ENCODE results near the gene KCNN3. TPM values are rescaled to one million over a fixed set of nuclear protein-coding genes. Genes with fewer than 3 reads are reported as not detected.

The KCNN3 gene
- total and polyA plus RNA-seq, 4 donors = 0.47 to 4.9 (median 1.9) TPM

DNA sequence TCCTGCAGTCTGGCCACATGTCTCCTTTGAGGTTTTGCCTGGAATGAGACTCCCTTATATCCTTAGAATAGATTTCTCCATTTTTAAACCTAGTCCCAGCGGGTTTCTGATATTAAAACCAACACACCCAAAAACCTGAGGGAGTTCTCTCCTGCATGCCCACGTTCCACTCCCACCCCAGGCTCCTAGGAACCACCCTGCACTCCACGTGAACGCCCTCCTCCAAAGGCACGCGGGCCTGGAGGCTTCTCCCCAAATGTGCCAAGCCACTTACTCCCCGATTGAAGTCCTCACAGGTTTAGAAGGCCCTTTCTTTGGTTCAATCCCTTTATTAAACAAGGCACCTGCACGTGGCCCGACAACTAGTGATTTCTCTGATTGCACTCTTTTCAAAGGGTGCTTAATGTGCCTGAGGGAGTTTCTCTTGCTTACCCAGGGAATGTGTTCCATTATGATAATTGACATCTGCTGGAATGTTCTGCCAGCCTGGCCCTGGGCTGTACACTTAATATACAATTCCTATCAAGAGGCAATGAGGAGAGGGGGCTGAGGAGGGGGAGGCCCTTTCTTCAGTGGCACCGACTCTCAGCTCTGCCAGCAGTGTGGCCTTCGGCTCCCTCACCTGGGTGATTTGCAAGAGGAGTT is 157.8 kb downstream of the KCNN3 start:
- H3K4me3 ChIP-seq = no peak overlapping the region
- ATAC-seq (ENCODE audit: insufficient read depth, low FRiP score) (no peak), DNase-seq (no peak)
- no peaks in the 10 kb centered on the region for H3K9me3 ChIP-seq (ENCODE audit: control insufficient read depth in 4 of 4, insufficient read depth in 3 of 4, low read length in 3 of 4)
- TF ChIP-seq, protein P1, sequence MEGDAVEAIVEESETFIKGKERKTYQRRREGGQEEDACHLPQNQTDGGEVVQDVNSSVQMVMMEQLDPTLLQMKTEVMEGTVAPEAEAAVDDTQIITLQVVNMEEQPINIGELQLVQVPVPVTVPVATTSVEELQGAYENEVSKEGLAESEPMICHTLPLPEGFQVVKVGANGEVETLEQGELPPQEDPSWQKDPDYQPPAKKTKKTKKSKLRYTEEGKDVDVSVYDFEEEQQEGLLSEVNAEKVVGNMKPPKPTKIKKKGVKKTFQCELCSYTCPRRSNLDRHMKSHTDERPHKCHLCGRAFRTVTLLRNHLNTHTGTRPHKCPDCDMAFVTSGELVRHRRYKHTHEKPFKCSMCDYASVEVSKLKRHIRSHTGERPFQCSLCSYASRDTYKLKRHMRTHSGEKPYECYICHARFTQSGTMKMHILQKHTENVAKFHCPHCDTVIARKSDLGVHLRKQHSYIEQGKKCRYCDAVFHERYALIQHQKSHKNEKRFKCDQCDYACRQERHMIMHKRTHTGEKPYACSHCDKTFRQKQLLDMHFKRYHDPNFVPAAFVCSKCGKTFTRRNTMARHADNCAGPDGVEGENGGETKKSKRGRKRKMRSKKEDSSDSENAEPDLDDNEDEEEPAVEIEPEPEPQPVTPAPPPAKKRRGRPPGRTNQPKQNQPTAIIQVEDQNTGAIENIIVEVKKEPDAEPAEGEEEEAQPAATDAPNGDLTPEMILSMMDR (IDR thresholded peaks at IDR 0.05; ENCODE audit: control extremely low read depth, extremely low read depth) = no peak
- no peak overlapping the region for H3K27ac ChIP-seq (ENCODE audit: low read depth in 1 of 2, low read length in 1 of 2)
- WGBS, 2 donors = 80 to 92% methylated on average over 11 of the region's 11 CpGs
- peaks cover 0 to 11% (median 2%) of the 10 kb centered on the region in 5 donors for H3K4me1 ChIP-seq (ENCODE audit: control insufficient read depth in 5 of 5, insufficient read depth in 5 of 5, low read length in 5 of 5)
- no peaks in the 10 kb centered on the region for H3K36me3 ChIP-seq (ENCODE audit: control insufficient read depth in 4 of 4, insufficient read depth in 4 of 4, low read length in 4 of 4)
- no peak overlapping the region for H3K9ac ChIP-seq (ENCODE audit: insufficient read depth in 1 of 2, low read length in 2 of 2)
- H3K27me3 ChIP-seq (ENCODE audit: control insufficient read depth in 3 of 3, insufficient read depth in 3 of 3, low read length in 2 of 3) = peaks cover 0 to 2% (median 0%) of the 10 kb centered on the region in 3 donors

DNA sequence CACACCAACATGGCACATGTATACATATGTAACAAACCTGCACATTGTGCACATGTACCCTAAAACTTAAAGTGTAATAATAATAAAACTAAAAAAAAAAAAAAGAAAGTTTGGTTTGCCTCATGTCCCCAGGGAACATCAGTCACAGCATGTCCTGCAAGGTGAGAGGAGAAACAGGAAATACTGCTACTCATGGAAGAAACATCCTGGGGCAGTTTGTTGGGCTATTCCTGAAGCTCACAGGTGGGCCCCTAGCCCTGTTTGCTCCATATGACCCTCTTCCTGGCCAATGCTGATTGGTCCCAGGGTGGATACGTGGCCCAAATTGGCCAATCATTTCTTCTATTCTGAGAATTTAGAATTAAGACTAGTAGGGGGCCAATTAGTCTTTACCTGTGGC is 158.7 kb downstream of the KCNN3 start:
- no peak overlapping the region for H3K9ac ChIP-seq (ENCODE audit: insufficient read depth in 1 of 2, low read length in 2 of 2)
- 86 to 96% methylated on average over 1 of the region's 1 CpG for WGBS, 2 donors
- peaks cover 0 to 2% (median 0%) of the 10 kb centered on the region in 3 donors for H3K27me3 ChIP-seq (ENCODE audit: control insufficient read depth in 3 of 3, insufficient read depth in 3 of 3, low read length in 2 of 3)
- DNase-seq = no peak
- H3K36me3 ChIP-seq (ENCODE audit: control insufficient read depth in 4 of 4, insufficient read depth in 4 of 4, low read length in 4 of 4) = no peaks in the 10 kb centered on the region
- H3K4me1 ChIP-seq (ENCODE audit: control insufficient read depth in 5 of 5, insufficient read depth in 5 of 5, low read length in 5 of 5) = peaks cover 0 to 11% (median 2%) of the 10 kb centered on the region in 5 donors
- TF ChIP-seq, protein P1 (IDR thresholded peaks at IDR 0.05; ENCODE audit: control extremely low read depth, extremely low read depth) = no peak
- H3K4me3 ChIP-seq = no peak overlapping the region
- no peak overlapping the region for H3K27ac ChIP-seq (ENCODE audit: low read depth in 1 of 2, low read length in 1 of 2)
- no peak for ATAC-seq (ENCODE audit: insufficient read depth, low FRiP score)
- no peaks in the 10 kb centered on the region for H3K9me3 ChIP-seq (ENCODE audit: control insufficient read depth in 4 of 4, insufficient read depth in 3 of 4, low read length in 3 of 4)

DNA sequence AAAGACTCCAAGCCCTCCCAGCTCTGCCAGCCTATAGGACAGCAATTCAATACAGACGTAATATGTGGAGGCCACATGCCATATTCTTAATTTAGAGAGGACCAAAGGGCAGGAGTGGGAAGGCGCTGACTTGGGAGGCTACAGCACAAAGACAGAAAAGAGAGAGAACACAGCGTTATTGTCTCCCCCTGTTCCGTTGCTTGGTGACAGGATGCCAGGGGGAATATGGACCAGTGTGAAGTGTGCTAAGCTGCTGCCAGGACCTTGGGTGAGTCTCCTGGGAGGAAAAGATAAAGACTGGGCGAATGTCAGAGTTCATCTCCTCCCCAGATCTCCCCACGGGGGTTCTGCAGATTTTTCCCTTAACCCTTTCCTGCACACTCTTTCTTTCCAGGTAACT is 160.0 kb downstream of the KCNN3 start:
- Histone ChIP-seq H3K4me1 (ENCODE audit: control insufficient read depth in 5 of 5, insufficient read depth in 5 of 5, low read length in 5 of 5) (peaks cover 0 to 11% (median 2%) of the 10 kb centered on the region in 5 donors), H3K36me3 (ENCODE audit: control insufficient read depth in 4 of 4, insufficient read depth in 4 of 4, low read length in 4 of 4) (no peaks in the 10 kb centered on the region), H3K27ac (ENCODE audit: low read depth in 1 of 2, low read length in 1 of 2) (no peak overlapping the region), H3K27me3 (ENCODE audit: control insufficient read depth in 3 of 3, insufficient read depth in 3 of 3, low read length in 2 of 3) (peaks cover 0 to 2% (median 0%) of the 10 kb centered on the region in 3 donors), H3K9ac (ENCODE audit: insufficient read depth in 1 of 2, low read length in 2 of 2) (no peak overlapping the region), H3K4me3 (no peak overlapping the region), H3K9me3 (ENCODE audit: control insufficient read depth in 4 of 4, insufficient read depth in 3 of 4, low read length in 3 of 4) (no peaks in the 10 kb centered on the region)
- TF ChIP-seq, protein P1 (IDR thresholded peaks at IDR 0.05; ENCODE audit: control extremely low read depth, extremely low read depth) = no peak
- no peak for DNase-seq
- 78 to 84% methylated on average over 6 of the region's 6 CpGs for whole genome bisulfite sequencing, 2 donors
- no peak for ATAC-seq (ENCODE audit: insufficient read depth, low FRiP score)

All from lung (tissue), 12 donors.